ENCODE measurements around the gene TUBGCP3. TPM values are rescaled to one million over a fixed set of nuclear protein-coding genes. Genes with fewer than 3 reads are reported as not detected.
A peak's percentile ranks its signal among the peaks of the same experiment; 100 is the strongest.

The TUBGCP3 gene
- polyA plus RNA-seq, 6 donors from 2014 or later, result 13.3 to 24.4 (median 16.5) TPM

DNA sequence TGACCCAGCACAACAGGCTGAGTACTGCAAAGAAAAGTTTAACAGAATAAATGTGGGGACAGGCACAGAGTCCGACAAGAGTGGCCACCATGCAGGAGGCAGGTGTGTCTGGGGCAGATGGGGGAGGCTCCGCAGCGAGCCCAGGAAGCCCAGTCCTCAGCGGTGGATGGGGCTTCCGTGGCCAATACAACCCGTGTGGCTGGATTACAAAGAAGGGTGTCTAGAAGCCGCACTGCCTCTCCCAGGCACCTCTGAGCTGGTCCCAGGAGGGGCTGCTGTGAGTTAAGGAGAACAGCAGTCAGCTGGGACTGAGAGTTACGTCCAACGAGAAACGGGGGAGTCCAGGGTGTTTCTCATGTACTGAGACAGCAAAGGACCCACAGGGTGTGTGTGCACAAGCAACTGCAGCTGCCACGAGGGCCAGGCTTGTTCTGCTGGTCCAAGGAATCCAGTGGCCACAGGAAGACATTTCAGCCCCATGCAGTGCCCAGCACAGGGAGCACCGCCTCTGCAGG is 141.5 kb downstream of the TUBGCP3 start:
- H3K36me3 Mint-ChIP-seq, result no peaks in the 10 kb centered on the region

DNA sequence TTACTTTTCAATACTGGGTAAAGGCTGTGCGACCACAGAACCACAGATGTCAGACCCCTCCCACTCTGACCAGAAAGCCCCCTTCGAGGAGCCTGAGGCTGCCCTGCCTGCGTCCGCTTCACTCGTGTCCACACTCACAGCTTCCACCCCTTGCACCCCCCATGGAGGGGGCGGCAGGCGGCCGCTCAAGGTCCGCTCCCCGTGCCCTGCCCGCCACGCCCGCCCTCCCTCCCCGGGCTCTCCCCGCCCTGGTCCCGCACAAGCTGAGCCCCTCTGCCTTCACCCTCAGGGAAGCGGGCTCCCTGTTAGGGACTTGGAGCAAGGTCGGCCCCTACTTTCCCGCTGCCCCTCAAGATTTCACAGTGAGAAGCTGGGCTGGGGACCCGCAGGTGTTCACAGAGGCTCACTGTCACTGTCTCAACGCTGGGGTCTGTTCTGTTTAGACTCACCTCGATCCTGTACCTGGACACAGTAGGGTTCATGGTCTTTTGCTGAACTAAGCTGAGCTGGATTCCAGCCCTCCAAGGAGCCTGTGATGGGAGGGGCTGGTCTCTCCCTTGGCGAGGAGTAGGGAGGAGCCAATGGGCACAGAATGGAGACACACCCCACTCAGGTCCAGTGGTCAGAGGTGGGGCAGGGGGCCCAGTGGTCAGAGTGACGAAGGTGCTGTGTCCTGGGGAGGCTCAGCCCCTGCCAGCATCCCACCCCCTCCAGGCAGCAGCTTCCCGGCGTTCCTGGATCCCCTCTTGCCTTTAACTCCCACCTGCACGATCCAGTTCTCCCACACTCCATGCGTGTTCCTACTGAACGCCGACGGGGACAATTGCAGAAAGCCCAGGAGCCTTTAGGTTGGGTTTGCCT is 142.3 kb downstream of the TUBGCP3 start:
- Mint-ChIP-seq H3K27me3 (peaks cover 4 to 31% (median 29%) of the 10 kb centered on the region in 3 donors), H3K36me3 (no peaks in the 10 kb centered on the region), H3K4me1 (peaks cover 4 to 7% (median 6%) of the 10 kb centered on the region in 3 donors), H3K9me3 (no peaks in the 10 kb centered on the region), H3K27ac (no peak overlapping the region), H3K4me3 (no peak overlapping the region)
- no peak for ATAC-seq (ENCODE audit: low read depth in 2 of 2)
- DNase-seq, result no peak

More for the DNA sequence above, 141.5 kb downstream of the TUBGCP3 start:
- Mint-ChIP-seq H3K4me1 (peaks cover 4 to 7% (median 6%) of the 10 kb centered on the region in 3 donors), H3K9me3 (no peaks in the 10 kb centered on the region), H3K4me3 (no peak overlapping the region), H3K27me3 (peaks cover 4 to 27% (median 25%) of the 10 kb centered on the region in 3 donors), H3K27ac (no peak overlapping the region)
- no peak for ATAC-seq (ENCODE audit: low read depth in 2 of 2)
- DNase-seq, result no peak

DNA sequence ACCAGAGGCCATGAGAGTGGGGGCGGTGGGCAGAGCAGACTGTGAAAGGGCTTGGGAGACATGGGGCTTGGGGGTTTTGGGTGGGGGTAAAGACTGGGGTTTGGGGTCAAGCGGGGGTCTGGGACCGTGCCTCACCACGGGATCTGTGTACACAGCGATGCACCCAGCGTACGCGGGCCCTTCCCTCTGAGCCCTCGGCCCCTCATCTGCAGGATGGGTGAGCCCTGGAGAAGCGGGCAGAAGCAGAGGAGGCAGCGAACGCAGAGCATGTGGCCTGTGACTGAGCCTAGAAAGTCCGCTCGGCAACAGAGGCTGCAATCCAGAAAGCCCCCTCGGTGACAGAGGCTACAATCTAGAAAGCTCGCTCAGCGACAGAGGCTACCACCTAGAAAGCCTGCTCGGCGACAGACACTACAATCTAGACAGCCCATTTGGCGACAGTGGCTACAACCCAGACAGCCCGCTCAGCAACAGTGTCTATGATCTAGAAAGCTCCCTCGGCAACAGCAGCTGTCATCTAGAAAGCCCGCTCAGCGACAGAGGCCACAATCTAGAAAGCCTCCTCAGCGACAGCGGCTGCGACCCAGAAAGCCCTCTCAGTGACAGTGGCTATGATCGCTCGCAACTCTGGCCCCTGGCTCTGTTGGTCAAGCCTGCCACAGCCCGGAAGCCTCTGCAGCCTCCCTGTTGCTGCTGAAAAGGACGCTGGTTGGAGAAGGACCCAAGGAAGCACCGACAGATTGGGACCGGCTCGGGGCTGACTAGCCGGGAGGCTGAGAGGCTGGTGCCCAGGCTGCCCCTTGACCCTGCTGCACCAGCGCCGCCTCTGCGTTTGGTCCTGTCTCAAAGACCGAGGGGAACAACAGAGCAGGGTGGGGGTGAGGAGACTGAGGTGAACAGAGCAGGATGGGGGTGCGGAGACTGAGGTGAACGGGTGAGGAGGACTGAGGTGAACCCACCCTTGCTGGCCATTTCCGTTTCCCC is 143.2 kb downstream of the TUBGCP3 start:
- H3K36me3 Mint-ChIP-seq, result no peaks in the 10 kb centered on the region
- peaks cover 4 to 7% (median 6%) of the 10 kb centered on the region in 3 donors for H3K4me1 Mint-ChIP-seq
- H3K27ac Mint-ChIP-seq, result no peak overlapping the region
- peaks cover 12 to 39% (median 38%) of the 10 kb centered on the region in 3 donors for H3K27me3 Mint-ChIP-seq
- no peak for DNase-seq
- no peak overlapping the region for H3K4me3 Mint-ChIP-seq
- H3K9me3 Mint-ChIP-seq, result peaks cover 0 to 3% (median 0%) of the 10 kb centered on the region in 7 donors
- ATAC-seq (ENCODE audit: low read depth in 2 of 2), result no peak

DNA sequence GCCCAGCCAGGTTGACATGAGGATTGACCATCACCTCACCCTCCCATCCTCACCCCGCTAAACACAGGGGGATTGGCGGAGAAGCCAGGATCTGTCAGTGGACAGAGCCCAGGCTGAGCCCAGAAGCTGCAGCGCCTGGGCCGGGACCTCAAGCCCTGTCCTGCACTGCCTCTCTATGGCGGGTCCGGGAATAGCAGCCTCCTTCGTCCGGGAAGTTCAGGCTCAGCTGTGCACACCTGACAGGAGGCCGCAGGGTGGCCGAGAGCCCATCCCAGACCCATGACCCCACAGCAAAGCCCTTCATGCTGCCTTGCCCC is 144.0 kb downstream of the TUBGCP3 start:
- Mint-ChIP-seq H3K4me1 (peaks cover 4 to 7% (median 6%) of the 10 kb centered on the region in 3 donors), H3K9me3 (peaks cover 0 to 9% (median under 1%) of the 10 kb centered on the region in 7 donors), H3K36me3 (no peaks in the 10 kb centered on the region), H3K4me3 (no peak overlapping the region), H3K27me3 (peaks cover 17 to 45% (median 36%) of the 10 kb centered on the region in 3 donors), H3K27ac (no peak overlapping the region)
- ATAC-seq (ENCODE audit: low read depth in 2 of 2) (no peak), DNase-seq (no peak)

DNA sequence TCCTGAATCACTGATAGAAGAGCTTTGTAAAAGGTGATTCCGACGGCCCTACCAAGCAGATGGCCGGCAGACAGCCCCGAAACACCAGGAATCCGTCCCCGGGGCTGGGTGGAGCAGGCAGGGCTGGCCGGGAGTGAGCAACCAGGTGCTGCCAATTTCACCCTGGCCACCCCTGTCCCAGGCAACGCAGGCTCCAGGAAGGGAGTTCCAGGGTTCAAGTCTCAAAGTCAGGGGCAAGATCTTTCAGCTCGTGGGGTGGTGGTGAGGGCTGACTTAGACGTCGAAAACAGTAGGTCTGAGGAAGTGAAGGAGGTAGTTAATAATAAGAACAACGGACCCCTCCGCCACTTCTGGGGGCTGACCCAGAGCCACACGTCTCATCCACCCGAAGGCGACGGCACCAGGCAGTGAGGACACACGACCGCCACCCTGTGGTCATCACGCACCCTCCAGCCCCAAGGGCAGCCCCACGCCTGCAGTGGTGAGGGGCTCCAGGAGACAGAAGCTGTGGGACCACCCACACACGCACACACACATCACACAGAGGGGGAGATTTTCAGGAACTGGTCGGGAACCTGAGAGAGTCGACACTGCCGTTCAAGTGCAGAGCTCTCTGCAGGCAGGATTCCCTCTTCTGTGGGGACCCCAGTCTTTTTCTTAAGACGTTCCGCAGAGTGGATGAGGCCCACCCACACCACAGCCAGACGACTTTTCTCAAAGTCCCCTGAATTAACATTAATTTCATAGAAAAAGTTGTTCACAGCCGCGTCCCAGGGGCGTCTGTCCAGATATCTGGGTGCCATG is 144.6 kb downstream of the TUBGCP3 start:
- H3K36me3 Mint-ChIP-seq, result peaks cover 0 to 4% of the 10 kb centered on the region in 2 donors
- peak overlapping the region in 1 of 6 donors; percentile 11 for H3K27ac Mint-ChIP-seq
- DNase-seq (no peak), ATAC-seq (ENCODE audit: low read depth in 2 of 2) (no peak)
- no peak overlapping the region for H3K4me3 Mint-ChIP-seq
- H3K4me1 Mint-ChIP-seq, result peaks cover 4 to 7% (median 6%) of the 10 kb centered on the region in 3 donors
- H3K9me3 Mint-ChIP-seq, result peaks cover under 1 to 15% (median 5%) of the 10 kb centered on the region in 7 donors
- peaks cover 17 to 45% (median 36%) of the 10 kb centered on the region in 3 donors for H3K27me3 Mint-ChIP-seq

DNA sequence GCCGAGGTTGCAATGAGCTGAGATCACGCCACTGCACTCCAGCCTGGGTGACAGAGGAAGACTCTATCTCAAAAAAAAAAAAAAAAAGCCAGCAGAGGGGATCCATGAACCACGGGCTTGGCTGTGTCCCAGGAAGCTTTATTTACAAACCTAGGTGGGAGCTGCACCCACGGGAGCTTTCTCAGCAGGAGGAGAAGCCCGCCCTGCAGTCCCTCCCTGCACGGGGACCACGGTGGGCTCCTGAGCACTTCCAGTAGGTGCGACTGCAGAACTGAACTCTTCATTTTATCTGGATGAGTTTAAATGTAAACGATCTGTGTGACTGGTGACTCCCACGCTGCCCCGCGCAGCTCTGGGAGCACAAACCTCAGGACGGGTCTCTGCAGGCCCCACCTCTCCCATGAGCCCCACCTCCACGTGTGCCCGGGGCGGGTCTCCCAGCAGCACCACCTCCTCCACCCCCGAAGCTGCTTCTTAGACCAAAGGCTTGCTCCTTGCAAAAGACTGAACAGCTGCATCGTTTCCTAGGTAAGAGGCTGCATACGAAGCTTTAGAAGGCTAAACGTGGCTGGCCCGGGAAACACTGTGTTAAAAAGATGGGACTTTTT is 145.4 kb downstream of the TUBGCP3 start:
- Mint-ChIP-seq H3K4me1 (peaks cover 4 to 7% (median 6%) of the 10 kb centered on the region in 3 donors), H3K27ac (no peak overlapping the region), H3K4me3 (no peak overlapping the region), H3K9me3 (peaks cover 5 to 21% (median 11%) of the 10 kb centered on the region in 7 donors), H3K27me3 (peaks cover 17 to 44% (median 36%) of the 10 kb centered on the region in 3 donors), H3K36me3 (peaks cover 5 to 10% of the 10 kb centered on the region in 2 donors)
- ATAC-seq (ENCODE audit: low read depth in 2 of 2) (no peak), DNase-seq (no peak)

DNA sequence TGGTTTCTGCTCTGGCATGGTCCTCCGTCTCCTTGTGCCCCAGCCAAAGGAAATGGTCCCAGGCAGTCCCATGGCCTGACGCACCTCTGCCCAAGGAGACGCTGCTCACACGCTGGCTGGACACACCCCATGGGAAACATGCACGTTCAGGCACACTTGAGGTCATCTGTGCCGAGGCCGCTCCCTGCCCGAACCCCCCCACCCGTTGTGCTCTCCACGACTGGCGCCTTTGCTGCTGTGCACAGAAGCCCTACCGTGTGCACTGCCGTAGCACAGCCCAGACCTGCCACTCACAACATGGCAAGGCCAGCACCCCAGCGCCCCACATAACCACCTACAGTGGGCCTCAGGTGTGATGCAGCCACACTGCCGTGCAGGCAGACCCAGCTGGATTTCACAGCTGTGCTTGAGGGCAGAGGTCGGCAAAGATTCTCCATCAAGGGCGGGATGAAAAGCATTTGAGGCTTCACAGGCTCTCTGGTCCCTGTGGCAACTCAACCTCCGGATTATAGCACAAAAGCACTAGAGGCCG is 146.1 kb downstream of the TUBGCP3 start:
- H3K27ac Mint-ChIP-seq, result no peak overlapping the region
- H3K36me3 Mint-ChIP-seq, result peaks cover 5 to 10% of the 10 kb centered on the region in 2 donors
- H3K4me1 Mint-ChIP-seq, result peaks cover 4 to 7% (median 6%) of the 10 kb centered on the region in 3 donors

DNA sequence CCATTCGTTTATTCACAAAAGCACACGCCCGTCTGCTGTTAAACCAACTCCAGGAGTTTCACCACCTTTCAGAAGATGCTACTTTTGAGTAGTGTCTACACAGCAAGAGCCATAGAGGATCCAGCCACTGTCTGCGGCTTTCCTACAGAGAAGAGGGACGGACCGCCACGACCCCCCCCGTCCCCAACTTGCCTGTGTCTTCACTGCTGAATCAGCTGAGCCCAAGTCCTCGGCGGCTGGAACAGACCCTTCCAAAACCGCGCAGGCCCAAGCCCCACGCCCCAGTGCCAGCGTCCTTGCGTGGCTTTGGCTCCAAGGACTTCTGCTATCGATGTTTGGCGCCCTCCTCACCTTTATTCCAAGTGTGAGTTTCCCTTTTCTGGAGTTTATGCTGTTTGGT is 146.7 kb downstream of the TUBGCP3 start:
- Mint-ChIP-seq H3K9me3 (peaks cover 5 to 21% (median 11%) of the 10 kb centered on the region in 7 donors), H3K27ac (no peak overlapping the region), H3K4me3 (no peak overlapping the region), H3K4me1 (peaks cover 4 to 7% (median 6%) of the 10 kb centered on the region in 3 donors), H3K27me3 (peaks cover 17 to 36% (median 36%) of the 10 kb centered on the region in 3 donors), H3K36me3 (peaks cover 5 to 10% of the 10 kb centered on the region in 2 donors)
- ATAC-seq (ENCODE audit: low read depth in 2 of 2) (no peak), DNase-seq (no peak)

More for the DNA sequence above, 146.1 kb downstream of the TUBGCP3 start:
- ATAC-seq (ENCODE audit: low read depth in 2 of 2) (no peak), DNase-seq (no peak)
- Mint-ChIP-seq H3K27me3 (peaks cover 17 to 37% (median 36%) of the 10 kb centered on the region in 3 donors), H3K9me3 (peaks cover 5 to 21% (median 11%) of the 10 kb centered on the region in 7 donors), H3K4me3 (no peak overlapping the region)

DNA sequence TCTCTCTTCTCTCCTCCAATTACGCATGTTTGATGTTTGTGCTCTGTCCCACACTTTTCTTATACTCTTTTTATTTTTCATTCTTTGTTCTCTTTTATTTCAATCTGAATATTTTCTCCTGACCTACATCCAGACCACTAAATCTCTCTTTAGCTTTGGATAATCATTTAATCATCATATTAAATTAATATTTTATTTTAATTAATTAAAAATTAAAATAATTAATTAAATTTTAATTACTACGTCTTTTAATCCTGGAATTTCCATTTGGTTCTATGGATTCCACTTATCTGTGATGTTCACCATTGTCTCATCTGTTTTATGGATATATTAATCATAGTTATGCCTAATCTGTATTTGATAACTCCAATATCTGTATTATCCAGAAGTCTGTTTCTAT is 149.4 kb downstream of the TUBGCP3 start:
- ATAC-seq (ENCODE audit: low read depth in 2 of 2), result no peak
- H3K27ac Mint-ChIP-seq, result no peak overlapping the region
- H3K9me3 Mint-ChIP-seq, result peaks cover 5 to 21% (median 11%) of the 10 kb centered on the region in 7 donors
- DNase-seq, result no peak
- H3K27me3 Mint-ChIP-seq, result peaks cover 17 to 31% (median 26%) of the 10 kb centered on the region in 3 donors
- H3K36me3 Mint-ChIP-seq, result peaks cover 5 to 10% of the 10 kb centered on the region in 2 donors
- H3K4me1 Mint-ChIP-seq, result peaks cover 2 to 6% (median 3%) of the 10 kb centered on the region in 3 donors
- peak overlapping the region in 1 of 8 donors; percentile 5 for H3K4me3 Mint-ChIP-seq

DNA sequence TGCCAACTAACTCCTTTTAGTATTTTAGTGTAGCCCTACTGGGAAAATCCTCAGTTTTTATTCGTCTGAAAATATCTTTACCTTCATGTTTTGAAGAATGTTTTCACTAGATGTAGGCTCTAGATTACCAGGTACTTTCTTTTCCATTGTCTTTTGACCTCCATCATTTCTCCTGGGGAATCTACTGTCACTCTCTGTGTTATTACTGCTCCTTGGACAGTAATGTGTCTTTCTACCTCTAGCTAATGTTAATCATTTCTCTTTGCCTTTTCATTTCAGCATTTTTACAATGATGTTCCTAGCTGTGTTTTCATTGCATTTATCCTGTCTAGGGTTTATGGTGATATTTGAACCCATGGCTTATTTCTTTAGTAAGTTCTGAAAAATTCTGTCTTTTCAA is 149.9 kb downstream of the TUBGCP3 start:
- Mint-ChIP-seq H3K4me1 (peaks cover 0 to 1% (median 0%) of the 10 kb centered on the region in 3 donors), H3K9me3 (peaks cover 5 to 21% (median 11%) of the 10 kb centered on the region in 7 donors), H3K27me3 (peaks cover 16 to 27% (median 22%) of the 10 kb centered on the region in 3 donors), H3K4me3 (no peak overlapping the region), H3K27ac (no peak overlapping the region), H3K36me3 (peaks cover 5 to 10% of the 10 kb centered on the region in 2 donors)
- DNase-seq, result no peak
- ATAC-seq (ENCODE audit: low read depth in 2 of 2), result no peak

DNA sequence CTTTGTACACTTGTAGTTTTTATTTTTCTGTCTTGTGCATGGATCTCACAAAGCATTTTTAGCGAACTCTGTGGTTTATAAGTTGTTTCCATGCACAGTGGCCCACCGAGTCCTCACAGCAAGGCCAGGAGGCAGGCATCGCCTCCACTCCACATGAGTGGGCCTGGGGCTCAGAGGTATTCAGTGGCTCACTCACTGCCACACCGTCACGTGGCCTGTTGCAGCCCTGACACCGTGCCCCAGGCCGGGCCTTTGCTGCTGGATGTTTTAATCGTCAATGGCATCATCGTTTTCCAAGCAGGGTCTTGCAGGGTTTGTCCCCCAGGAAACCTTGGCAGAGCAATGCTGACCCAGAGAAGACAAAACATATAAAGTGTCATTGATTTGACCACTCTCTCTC is 152.0 kb downstream of the TUBGCP3 start:
- H3K27me3 Mint-ChIP-seq, result peaks cover 16 to 18% (median 17%) of the 10 kb centered on the region in 3 donors
- DNase-seq (no peak), ATAC-seq (ENCODE audit: low read depth in 2 of 2) (no peak)

More for the DNA sequence above, 152.0 kb downstream of the TUBGCP3 start:
- H3K27ac Mint-ChIP-seq, result no peak overlapping the region
- H3K9me3 Mint-ChIP-seq, result peaks cover 5 to 26% (median 12%) of the 10 kb centered on the region in 7 donors
- H3K4me1 Mint-ChIP-seq, result no peaks in the 10 kb centered on the region
- H3K36me3 Mint-ChIP-seq, result peaks cover 5 to 10% of the 10 kb centered on the region in 2 donors
- no peak overlapping the region for H3K4me3 Mint-ChIP-seq

All from naive B cell (primary cell).